Measurements from ENCODE around the gene HNRNPH1.
"Not testable (repeated sequence)": the region's sequence is repeated elsewhere in the genome, so short reads cannot be mapped to it uniquely, and the experiment has no call there.

Gene HNRNPH1, protein sequence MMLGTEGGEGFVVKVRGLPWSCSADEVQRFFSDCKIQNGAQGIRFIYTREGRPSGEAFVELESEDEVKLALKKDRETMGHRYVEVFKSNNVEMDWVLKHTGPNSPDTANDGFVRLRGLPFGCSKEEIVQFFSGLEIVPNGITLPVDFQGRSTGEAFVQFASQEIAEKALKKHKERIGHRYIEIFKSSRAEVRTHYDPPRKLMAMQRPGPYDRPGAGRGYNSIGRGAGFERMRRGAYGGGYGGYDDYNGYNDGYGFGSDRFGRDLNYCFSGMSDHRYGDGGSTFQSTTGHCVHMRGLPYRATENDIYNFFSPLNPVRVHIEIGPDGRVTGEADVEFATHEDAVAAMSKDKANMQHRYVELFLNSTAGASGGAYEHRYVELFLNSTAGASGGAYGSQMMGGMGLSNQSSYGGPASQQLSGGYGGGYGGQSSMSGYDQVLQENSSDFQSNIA

DNA sequence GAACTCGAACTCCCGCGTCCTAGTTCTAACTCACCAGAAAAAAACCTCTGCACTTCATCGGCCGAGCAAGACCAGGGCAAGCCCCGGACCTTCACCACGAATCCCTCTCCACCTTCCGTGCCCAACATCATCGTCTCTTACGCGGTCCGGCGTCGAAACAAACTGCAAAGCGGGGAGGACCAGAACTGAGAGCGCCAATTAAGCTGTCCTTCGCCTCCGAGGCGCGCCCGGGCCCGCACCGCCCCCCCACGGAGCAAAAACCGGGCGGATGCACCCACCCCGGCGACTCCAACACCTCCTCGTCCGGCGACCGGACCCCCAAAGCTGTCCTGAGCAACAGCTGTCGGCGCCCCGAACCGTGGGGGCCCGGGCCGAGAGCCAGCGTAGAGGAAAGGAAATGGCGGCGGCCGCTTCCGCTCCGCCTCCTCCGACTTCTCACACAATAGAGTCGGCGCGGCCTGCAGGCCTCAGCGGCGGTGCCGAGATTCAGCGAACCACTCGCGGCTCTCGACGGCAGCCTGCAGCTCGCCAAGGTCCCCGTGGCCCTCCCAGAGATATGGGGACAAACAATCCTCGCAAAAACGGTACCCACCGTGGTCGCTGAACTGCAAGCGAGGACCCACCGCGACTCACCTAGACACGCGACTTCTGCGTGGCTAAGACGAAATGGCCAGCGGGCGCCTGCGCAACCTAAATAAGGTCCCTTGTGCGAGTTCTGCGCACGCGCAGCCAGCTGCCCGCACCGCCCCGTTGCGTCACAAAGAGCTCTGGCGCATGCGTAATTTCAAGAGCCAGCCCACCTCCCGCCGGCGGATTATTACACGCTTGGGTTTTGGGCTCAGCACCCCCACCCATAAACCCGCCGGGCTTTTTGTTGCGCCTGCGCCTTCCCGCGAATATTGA lies at the start of gene HNRNPH1:
Gene HNRNPH1 (minus strand): TSS at position 669 of the 903 bp plus-strand sequence. CDS start 538 bp downstream, at position 131.
- Histone ChIP-seq H3K9ac (ENCODE audit: low read length in 2 of 2) (peak within 1 kb of the TSS; percentile 99 to 100), H3K36me3 (ENCODE audit: control insufficient read depth in 2 of 2, insufficient read depth in 2 of 2, low read length in 2 of 2) (peaks cover 14 to 21% of the 10 kb centered on the region in 2 donors), H3K4me3 (ENCODE audit: low read length in 2 of 2) (peak within 1 kb of the TSS; percentile 90 to 98), H3K27ac (ENCODE audit: low read length) (peak within 1 kb of the TSS; percentile 99), H3K9me3 (ENCODE audit: control insufficient read depth in 2 of 2, low read length in 2 of 2) (no peaks in the 10 kb centered on the region), H3K27me3 (ENCODE audit: control insufficient read depth in 1 of 2, insufficient read depth in 2 of 2, low read length in 2 of 2) (no peaks in the 10 kb centered on the region), H3K4me1 (ENCODE audit: control insufficient read depth, insufficient read depth, low read length) (peaks cover 38% of the 10 kb centered on the region)

DNA sequence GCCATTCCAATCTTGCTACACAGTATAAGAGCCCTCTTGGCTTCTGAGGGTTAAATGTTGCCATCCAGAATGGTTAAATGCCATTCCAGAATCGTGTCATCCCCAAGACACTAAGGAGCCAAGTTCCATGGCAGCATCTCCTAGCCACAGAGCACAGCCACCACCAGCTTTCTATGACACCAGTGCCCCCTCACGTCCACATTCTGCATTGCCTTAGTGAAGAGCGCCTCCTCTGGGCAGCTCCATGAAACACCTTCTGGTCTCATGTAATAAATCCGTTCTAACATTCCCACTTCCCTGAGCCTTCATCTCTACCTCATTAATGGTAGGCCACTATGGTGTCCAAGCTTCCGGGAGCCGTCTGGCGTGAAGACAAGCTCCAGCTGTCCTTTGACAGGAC lies 44.9 kb upstream of the HNRNPH1 start:
- Histone ChIP-seq H3K27ac (ENCODE audit: low read length) (no peak overlapping the region), H3K9ac (ENCODE audit: low read length in 2 of 2) (no peak overlapping the region), H3K9me3 (ENCODE audit: control insufficient read depth in 2 of 2, low read length in 2 of 2) (no peaks in the 10 kb centered on the region), H3K4me3 (ENCODE audit: low read length in 2 of 2) (no peak overlapping the region), H3K36me3 (ENCODE audit: control insufficient read depth in 2 of 2, insufficient read depth in 2 of 2, low read length in 2 of 2) (peaks cover 0 to 14% of the 10 kb centered on the region in 2 donors), H3K4me1 (ENCODE audit: control insufficient read depth, insufficient read depth, low read length) (no peaks in the 10 kb centered on the region), H3K27me3 (ENCODE audit: control insufficient read depth in 1 of 2, insufficient read depth in 2 of 2, low read length in 2 of 2) (no peaks in the 10 kb centered on the region)

DNA sequence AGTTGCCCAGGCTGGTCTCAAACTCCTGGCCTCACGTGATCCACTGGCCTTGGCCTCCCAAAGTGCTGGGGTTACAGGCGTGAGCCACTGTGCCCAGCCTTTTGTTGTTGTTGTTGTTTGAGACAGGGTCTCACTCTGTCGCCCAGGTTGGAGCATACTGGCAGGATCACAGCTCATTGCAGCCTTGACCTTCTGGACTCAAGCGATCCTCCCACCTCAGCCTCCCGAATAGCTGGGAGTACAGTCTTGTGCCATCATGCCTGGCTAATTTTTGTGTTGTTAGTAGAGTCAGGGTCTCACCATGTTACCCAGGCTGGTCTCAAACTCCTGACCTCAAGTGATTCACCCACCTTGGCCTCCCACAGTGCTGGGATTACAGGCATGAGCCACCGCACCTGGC lies 38.2 kb upstream of the HNRNPH1 start:
- H3K27me3 ChIP-seq (ENCODE audit: control insufficient read depth in 1 of 2, insufficient read depth in 2 of 2, low read length in 2 of 2); H3K4me3 ChIP-seq (ENCODE audit: low read length in 2 of 2); H3K9me3 ChIP-seq (ENCODE audit: control insufficient read depth in 2 of 2, low read length in 2 of 2); H3K36me3 ChIP-seq (ENCODE audit: control insufficient read depth in 2 of 2, insufficient read depth in 2 of 2, low read length in 2 of 2); H3K27ac ChIP-seq (ENCODE audit: low read length); H3K9ac ChIP-seq (ENCODE audit: low read length in 2 of 2); H3K4me1 ChIP-seq (ENCODE audit: control insufficient read depth, insufficient read depth, low read length): not testable (repeated sequence)

DNA sequence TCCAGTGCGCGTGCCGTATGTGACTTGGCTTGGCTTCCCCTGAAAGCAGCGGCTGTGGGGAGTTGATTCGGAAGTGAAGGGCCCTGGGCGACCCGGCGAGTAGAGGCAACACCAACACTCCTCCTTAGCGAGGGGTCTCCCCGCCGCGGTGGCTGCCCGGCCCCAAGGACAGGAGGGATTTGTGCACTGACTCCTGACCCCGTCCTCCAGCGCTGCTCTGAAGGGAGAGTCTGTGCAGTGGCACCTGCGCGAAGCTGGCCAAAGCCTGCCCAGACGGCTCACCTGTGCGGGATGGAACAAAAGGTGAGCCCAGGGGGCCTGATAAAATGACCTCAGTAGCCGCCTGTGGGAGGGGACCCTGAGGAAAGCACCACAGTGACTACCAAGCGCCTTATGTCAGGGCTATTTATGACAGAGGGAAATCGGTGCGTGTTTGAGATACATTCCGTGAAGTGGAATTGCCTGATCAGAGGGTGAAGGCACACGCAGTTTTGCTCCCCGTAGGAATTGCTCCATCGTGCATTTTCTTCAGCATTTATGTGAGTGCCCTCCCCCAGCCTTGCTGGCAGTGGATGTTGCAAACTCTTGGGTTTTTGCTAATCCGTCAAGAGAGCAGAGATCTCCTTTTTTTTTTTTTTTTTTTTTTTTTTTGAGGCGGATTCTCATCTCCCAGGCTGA lies 34.8 kb upstream of the HNRNPH1 start:
- Histone ChIP-seq H3K9ac (ENCODE audit: low read length in 2 of 2) (peak overlapping the region; percentile 68), H3K4me3 (ENCODE audit: low read length in 2 of 2) (peak overlapping the region; percentile 76 to 84)
- H3K27ac ChIP-seq (ENCODE audit: low read length); H3K4me1 ChIP-seq (ENCODE audit: control insufficient read depth, insufficient read depth, low read length); H3K27me3 ChIP-seq (ENCODE audit: control insufficient read depth in 1 of 2, insufficient read depth in 2 of 2, low read length in 2 of 2); H3K36me3 ChIP-seq (ENCODE audit: control insufficient read depth in 2 of 2, insufficient read depth in 2 of 2, low read length in 2 of 2); H3K9me3 ChIP-seq (ENCODE audit: control insufficient read depth in 2 of 2, low read length in 2 of 2): not testable (repeated sequence)

DNA sequence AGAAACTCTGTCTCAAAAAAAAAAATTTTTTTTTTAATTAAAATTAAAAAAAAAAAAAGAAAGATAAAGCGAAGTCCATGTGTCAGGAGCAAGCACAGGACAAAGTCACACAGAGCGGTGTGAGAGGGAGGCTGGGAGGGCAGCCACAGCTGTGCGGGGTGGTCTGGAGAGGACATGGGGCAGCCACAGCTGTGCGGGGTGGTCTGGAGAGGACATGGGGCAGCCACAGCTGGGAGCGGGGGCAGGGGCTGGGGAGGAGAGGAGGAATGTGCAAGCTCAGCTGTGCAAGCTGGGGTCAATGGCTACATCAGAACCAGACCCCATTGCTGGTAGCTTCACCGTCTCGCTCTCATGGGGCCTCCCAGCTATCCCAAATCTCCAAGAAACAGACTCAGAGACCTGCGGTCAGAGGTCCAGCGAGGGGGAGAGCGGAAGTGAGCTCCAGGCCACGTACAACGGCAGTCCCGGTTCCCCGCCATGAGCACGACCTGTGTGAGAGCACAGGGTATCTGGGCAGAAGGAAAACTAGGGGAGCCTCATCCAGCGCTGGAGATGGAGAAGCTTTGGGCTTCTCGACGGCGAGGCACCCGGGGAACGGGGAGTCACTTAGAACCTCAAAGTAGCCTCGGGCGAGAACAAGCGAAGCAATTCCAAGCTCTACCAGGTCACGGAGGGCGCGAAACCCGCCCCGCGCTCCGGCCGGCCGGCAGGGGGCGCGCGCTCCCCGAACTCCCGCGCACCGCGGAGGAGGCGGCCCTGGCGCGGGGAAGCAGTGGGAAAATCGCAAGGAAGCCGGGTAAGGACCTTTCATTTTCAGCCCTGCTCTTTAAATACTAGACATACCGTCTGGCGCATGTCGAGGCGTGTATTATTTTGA lies 34.1 kb upstream of the HNRNPH1 start:
- H3K9me3 ChIP-seq (ENCODE audit: control insufficient read depth in 2 of 2, low read length in 2 of 2); H3K4me1 ChIP-seq (ENCODE audit: control insufficient read depth, insufficient read depth, low read length); H3K9ac ChIP-seq (ENCODE audit: low read length in 2 of 2); H3K27me3 ChIP-seq (ENCODE audit: control insufficient read depth in 1 of 2, insufficient read depth in 2 of 2, low read length in 2 of 2); H3K27ac ChIP-seq (ENCODE audit: low read length); H3K36me3 ChIP-seq (ENCODE audit: control insufficient read depth in 2 of 2, insufficient read depth in 2 of 2, low read length in 2 of 2); H3K4me3 ChIP-seq (ENCODE audit: low read length in 2 of 2): not testable (repeated sequence)

DNA sequence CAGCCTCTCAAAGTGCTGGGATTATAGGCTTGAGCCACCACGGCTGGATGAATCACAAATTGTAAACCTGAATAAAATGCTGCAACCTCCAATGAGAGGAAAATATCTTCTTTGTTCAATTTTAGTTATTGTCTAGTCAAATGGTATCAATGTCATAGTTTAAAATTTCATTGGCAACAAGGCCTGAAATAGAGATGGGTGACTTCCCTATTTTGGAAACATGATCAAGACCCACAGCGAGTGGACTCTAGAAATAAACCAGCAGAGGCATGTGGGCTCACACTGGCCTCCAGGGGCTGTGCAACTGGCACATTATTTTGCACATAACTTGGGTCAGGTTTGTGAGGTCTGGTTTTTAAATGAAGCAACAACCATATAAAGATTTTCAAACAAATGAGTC lies 29.7 kb upstream of the HNRNPH1 start:
- not testable (repeated sequence) for H3K27me3 ChIP-seq (ENCODE audit: control insufficient read depth in 1 of 2, insufficient read depth in 2 of 2, low read length in 2 of 2); H3K9me3 ChIP-seq (ENCODE audit: control insufficient read depth in 2 of 2, low read length in 2 of 2); H3K36me3 ChIP-seq (ENCODE audit: control insufficient read depth in 2 of 2, insufficient read depth in 2 of 2, low read length in 2 of 2); H3K9ac ChIP-seq (ENCODE audit: low read length in 2 of 2); H3K4me1 ChIP-seq (ENCODE audit: control insufficient read depth, insufficient read depth, low read length); H3K4me3 ChIP-seq (ENCODE audit: low read length in 2 of 2); H3K27ac ChIP-seq (ENCODE audit: low read length)

DNA sequence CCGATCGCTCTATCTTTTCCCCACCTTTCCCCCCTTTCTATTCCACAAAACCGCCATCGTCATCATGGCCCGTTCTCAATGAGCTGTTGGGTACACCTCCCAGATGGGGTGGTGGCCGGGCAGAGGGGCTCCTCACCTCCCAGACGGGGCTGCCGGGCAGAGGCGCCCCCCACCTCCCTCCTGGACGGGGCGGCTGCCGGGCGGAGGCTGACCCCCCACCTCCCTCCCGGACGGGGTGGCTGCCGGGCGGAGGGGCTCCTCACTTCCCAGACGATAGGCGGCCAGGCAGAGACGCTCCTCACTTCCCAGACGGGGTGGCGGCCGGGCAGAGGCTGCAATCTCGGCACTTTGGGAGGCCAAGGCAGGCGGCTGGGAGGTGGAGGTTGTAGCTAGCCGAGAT lies 26.8 kb upstream of the HNRNPH1 start:
- H3K9me3 ChIP-seq (ENCODE audit: control insufficient read depth in 2 of 2, low read length in 2 of 2); H3K4me3 ChIP-seq (ENCODE audit: low read length in 2 of 2); H3K27ac ChIP-seq (ENCODE audit: low read length); H3K27me3 ChIP-seq (ENCODE audit: control insufficient read depth in 1 of 2, insufficient read depth in 2 of 2, low read length in 2 of 2); H3K4me1 ChIP-seq (ENCODE audit: control insufficient read depth, insufficient read depth, low read length); H3K9ac ChIP-seq (ENCODE audit: low read length in 2 of 2); H3K36me3 ChIP-seq (ENCODE audit: control insufficient read depth in 2 of 2, insufficient read depth in 2 of 2, low read length in 2 of 2): not testable (repeated sequence)

DNA sequence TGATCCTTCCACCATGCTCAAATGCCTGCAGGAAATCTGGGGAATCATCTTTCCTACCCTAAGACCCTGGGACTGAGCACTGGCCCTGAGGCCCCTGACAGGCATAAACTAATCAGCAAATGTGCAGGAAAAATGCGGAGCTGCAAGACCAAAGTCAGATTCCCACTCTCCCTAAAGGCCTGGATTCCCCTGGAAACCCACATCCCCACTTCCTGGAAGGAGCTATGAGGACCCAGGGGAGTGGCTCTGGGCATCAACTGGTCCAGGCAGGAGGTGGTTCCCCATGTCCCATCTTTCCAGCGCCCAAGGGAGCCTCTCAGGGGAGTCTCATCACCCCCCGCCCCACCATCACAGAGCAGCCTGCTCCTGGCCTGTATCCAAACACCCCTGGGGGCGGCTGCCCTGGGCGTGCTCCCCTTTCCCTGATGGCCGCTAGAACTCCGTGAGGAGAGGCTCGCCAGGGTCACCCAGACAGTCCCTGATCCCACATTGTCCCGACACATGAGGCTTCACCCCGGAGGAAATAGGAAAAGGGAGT lies 25.8 kb upstream of the HNRNPH1 start:
- H3K9ac ChIP-seq (ENCODE audit: low read length in 2 of 2); H3K27me3 ChIP-seq (ENCODE audit: control insufficient read depth in 1 of 2, insufficient read depth in 2 of 2, low read length in 2 of 2); H3K36me3 ChIP-seq (ENCODE audit: control insufficient read depth in 2 of 2, insufficient read depth in 2 of 2, low read length in 2 of 2); H3K9me3 ChIP-seq (ENCODE audit: control insufficient read depth in 2 of 2, low read length in 2 of 2); H3K4me3 ChIP-seq (ENCODE audit: low read length in 2 of 2); H3K27ac ChIP-seq (ENCODE audit: low read length); H3K4me1 ChIP-seq (ENCODE audit: control insufficient read depth, insufficient read depth, low read length): not testable (repeated sequence)

DNA sequence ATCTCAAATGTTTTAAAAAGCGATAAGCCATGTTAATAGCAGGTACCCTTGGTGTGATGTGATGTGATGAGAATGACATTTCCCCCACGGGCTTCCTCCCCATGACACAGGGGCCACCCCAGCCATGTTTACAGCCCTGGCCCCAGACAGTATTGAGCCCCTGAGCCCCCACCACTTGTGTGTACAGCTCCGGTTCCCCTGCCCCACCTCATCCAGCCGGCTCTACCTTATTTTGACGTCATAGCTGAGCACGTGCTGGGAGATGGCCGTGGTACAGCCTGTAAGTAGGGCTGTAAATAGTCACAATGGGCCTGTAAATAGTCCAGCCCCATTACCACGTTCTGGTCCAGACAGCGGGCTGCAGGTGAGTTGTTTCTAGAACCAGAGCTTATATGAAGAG lies 24.9 kb upstream of the HNRNPH1 start:
- no peaks in the 10 kb centered on the region for H3K9me3 ChIP-seq (ENCODE audit: control insufficient read depth in 2 of 2, low read length in 2 of 2)
- H3K4me1 ChIP-seq (ENCODE audit: control insufficient read depth, insufficient read depth, low read length), result no peaks in the 10 kb centered on the region
- H3K27ac ChIP-seq (ENCODE audit: low read length), result no peak overlapping the region
- H3K36me3 ChIP-seq (ENCODE audit: control insufficient read depth in 2 of 2, insufficient read depth in 2 of 2, low read length in 2 of 2), result no peaks in the 10 kb centered on the region
- no peak overlapping the region for H3K4me3 ChIP-seq (ENCODE audit: low read length in 2 of 2)
- no peaks in the 10 kb centered on the region for H3K27me3 ChIP-seq (ENCODE audit: control insufficient read depth in 1 of 2, insufficient read depth in 2 of 2, low read length in 2 of 2)
- no peak overlapping the region for H3K9ac ChIP-seq (ENCODE audit: low read length in 2 of 2)

DNA sequence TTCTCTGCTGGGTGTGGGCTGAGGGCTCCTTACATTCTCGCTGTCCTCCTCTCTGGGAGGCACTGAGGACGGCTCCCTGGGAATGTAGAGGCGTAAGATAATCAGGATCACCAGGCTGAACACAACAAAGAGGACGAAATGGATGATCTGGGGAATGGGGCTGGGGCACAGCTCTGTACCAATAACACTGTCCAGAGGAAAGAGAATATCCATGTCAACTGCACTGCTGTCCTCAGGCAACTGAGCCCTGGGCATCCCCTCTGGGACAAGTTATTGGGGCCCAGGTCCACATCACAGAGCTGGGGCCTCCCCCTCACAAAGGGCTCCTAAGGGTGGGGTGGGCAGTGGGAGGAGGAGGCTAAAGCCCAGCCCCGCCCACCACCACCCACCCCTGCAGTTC lies 21.3 kb upstream of the HNRNPH1 start:
- H3K27ac ChIP-seq (ENCODE audit: low read length); H3K4me3 ChIP-seq (ENCODE audit: low read length in 2 of 2); H3K36me3 ChIP-seq (ENCODE audit: control insufficient read depth in 2 of 2, insufficient read depth in 2 of 2, low read length in 2 of 2); H3K4me1 ChIP-seq (ENCODE audit: control insufficient read depth, insufficient read depth, low read length); H3K27me3 ChIP-seq (ENCODE audit: control insufficient read depth in 1 of 2, insufficient read depth in 2 of 2, low read length in 2 of 2); H3K9me3 ChIP-seq (ENCODE audit: control insufficient read depth in 2 of 2, low read length in 2 of 2); H3K9ac ChIP-seq (ENCODE audit: low read length in 2 of 2): not testable (repeated sequence)

Measured in stomach smooth muscle (tissue), 2 donors.